Activated CD8-positive, alpha-beta T cell treated with anti-CD3 and anti-CD28 coated beads for 36 hours (primary cell): ENCODE data around the gene AMBRA1. TPM values are rescaled to one million over a fixed set of nuclear protein-coding genes. Genes with fewer than 3 reads are reported as not detected.
A peak's percentile ranks its signal among the peaks of the same experiment; 100 is the strongest.

ENCODE experiments used
- ATAC-seq: fragments of 200-7000 bp; cut with Tn5 transposase; one replicate; pipeline ENCODE4 v1.10.0; 2021; ENCODE audit warnings: mild to moderate bottlenecking, moderate library complexity
- CTCF ChIA-PET: fragments of 350-600 bp; sonication (Branson Sonifier 250); formaldehyde crosslinking; loops from one replicate; lab custom pipeline; 2021; ENCODE audit warnings: antibody characterized with exemption; lab: Charles Lee
- POLR2A ChIA-PET: fragments of 350-600 bp; sonication (Branson Sonifier 250); formaldehyde crosslinking; loops from one replicate; lab custom pipeline; 2021; ENCODE audit warnings: antibody characterized with exemption; lab: Charles Lee
- DNase-seq: peaks from one replicate; pipeline ENCODE4 v3.0.0-alpha.2; 2020
- H3K27ac Mint-ChIP-seq: one replicate; pipeline ENCODE4 v1.8.0; 2021; ENCODE audit warnings: mild to moderate bottlenecking, mixed read lengths
- H3K27me3 Mint-ChIP-seq: one replicate; pipeline ENCODE4 v1.8.0; 2021; ENCODE audit warnings: mixed read lengths
- H3K36me3 Mint-ChIP-seq: one replicate; pipeline ENCODE4 v1.8.0; 2021; ENCODE audit warnings: low read depth, mixed read lengths
- H3K4me1 Mint-ChIP-seq: one replicate; pipeline ENCODE4 v1.8.0; 2021; ENCODE audit warnings: low read depth, mixed read lengths
- H3K4me3 Mint-ChIP-seq: one replicate; pipeline ENCODE4 v1.8.0; 2021; ENCODE audit warnings: mild to moderate bottlenecking, moderate library complexity, mixed read lengths
- H3K9me3 Mint-ChIP-seq: one replicate; pipeline ENCODE4 v1.8.0; 2021; ENCODE audit warnings: mixed read lengths
- intact Hi-C: fragments of 100-400 bp; cut with micrococcal nuclease; formaldehyde crosslinking; loops from one replicate; pipeline ENCODE4 v1.10.0; 2022
- total RNA-seq, 2 experiments: library from RNA; stranded (reverse); gene quantifications; one replicate each; pipeline ENCODE4 v1.2.3, GENCODE V29; 2021
- TF ChIP-seq, protein P1 (sequence below): fragments of 200-600 bp; IDR thresholded peaks from one replicate; pipeline ENCODE4 v1.8.0; 2022; ENCODE audit warnings: antibody characterized with exemption, mild to moderate bottlenecking

AMBRA1 gene
- total RNA-seq, 2 experiments from 2014 or later = 24.0 to 24.1 TPM

GRCh38 chr11:46543564-46543963, 50.3 kb downstream of the AMBRA1 start:
- ATAC-seq = no peak
- no peaks in the 10 kb centered on the region for H3K9me3 Mint-ChIP-seq
- H3K27ac Mint-ChIP-seq = no peak overlapping the region

DNA sequence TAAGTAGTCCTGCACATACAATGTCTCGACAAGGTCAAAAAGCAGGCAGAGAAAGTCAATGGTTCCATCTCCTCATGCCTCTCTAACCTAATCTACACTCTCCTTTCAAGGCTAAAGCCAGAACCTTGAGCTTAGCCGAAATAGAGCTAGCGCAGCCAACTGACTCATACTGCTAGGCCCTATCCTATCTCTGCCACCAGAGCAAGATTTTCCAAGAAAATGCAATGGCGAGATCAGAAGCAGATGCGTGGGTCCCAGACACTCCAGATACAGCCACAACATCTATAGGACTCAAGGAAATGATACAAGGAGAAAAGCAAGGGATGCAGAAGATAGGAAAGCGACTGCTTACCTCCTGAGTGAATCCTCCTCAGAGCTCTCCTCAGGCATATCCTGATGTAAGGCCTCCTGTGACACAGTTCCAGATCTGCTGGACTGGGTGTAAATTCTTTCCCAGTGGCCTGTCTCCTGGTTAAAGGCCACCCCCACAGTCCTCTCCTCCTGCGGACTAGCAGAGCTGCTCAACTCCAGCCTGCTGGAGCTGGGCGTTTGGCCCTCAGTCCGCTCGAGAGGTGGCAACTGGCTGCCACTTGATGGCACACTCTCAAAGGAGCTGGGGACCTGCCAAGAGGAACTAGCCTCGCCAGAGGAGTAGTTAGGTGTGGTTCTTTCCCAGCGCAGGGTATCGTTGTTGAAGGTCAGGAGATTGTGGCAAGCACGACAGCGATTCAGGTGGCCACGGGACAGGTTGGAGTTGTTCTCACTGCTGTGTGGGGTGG, 52.0 kb downstream of the AMBRA1 start:
- H3K27me3 Mint-ChIP-seq = no peaks in the 10 kb centered on the region
- CTCF ChIA-PET = interaction anchor here (0.8 to 1.0 kb wide), 2 partner anchors 13 to 51 kb away, joined by 3 to 5 read pairs; no protein-coding TSS in a partner anchor

More at GRCh38 chr11:46543564-46543963, 50.3 kb downstream of the AMBRA1 start:
- POLR2A ChIA-PET = no interaction called here
- TF ChIP-seq, protein P1, sequence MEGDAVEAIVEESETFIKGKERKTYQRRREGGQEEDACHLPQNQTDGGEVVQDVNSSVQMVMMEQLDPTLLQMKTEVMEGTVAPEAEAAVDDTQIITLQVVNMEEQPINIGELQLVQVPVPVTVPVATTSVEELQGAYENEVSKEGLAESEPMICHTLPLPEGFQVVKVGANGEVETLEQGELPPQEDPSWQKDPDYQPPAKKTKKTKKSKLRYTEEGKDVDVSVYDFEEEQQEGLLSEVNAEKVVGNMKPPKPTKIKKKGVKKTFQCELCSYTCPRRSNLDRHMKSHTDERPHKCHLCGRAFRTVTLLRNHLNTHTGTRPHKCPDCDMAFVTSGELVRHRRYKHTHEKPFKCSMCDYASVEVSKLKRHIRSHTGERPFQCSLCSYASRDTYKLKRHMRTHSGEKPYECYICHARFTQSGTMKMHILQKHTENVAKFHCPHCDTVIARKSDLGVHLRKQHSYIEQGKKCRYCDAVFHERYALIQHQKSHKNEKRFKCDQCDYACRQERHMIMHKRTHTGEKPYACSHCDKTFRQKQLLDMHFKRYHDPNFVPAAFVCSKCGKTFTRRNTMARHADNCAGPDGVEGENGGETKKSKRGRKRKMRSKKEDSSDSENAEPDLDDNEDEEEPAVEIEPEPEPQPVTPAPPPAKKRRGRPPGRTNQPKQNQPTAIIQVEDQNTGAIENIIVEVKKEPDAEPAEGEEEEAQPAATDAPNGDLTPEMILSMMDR = no peak
- intact Hi-C loops = no loop called here
- CTCF ChIA-PET = interaction anchor here (0.8 to 1.7 kb wide), 3 partner anchors 14 to 55 kb away, joined by 3 to 7 read pairs (median 3); no protein-coding TSS in a partner anchor
- H3K4me3 Mint-ChIP-seq = no peak overlapping the region
- H3K27me3 Mint-ChIP-seq = no peaks in the 10 kb centered on the region
- H3K36me3 Mint-ChIP-seq = peaks cover 27% of the 10 kb centered on the region
- DNase-seq = no peak
- no peaks in the 10 kb centered on the region for H3K4me1 Mint-ChIP-seq

GRCh38 chr11:46540807-46541206, 53.0 kb downstream of the AMBRA1 start:
- Mint-ChIP-seq H3K4me3 (no peak overlapping the region), H3K36me3 (peaks cover 22% of the 10 kb centered on the region), H3K27me3 (no peaks in the 10 kb centered on the region), H3K27ac (no peak overlapping the region), H3K9me3 (no peaks in the 10 kb centered on the region), H3K4me1 (peaks cover 11% of the 10 kb centered on the region)
- ChIA-PET POLR2A (interaction anchor here (0.6 to 0.7 kb wide), 2 partner anchors 51 to 93 kb away, joined by 3 read pairs; no protein-coding TSS in a partner anchor), CTCF (no interaction called here)
- DNase-seq (no peak), ATAC-seq (no peak)
- intact Hi-C loops = no loop called here
- TF ChIP-seq, protein P1 = no peak

More for the DNA sequence above, 52.0 kb downstream of the AMBRA1 start:
- no peak overlapping the region for H3K27ac Mint-ChIP-seq
- no peaks in the 10 kb centered on the region for H3K9me3 Mint-ChIP-seq
- ATAC-seq (no peak), DNase-seq (no peak)
- POLR2A ChIA-PET = interaction anchor here (0.7 kb wide), 1 partner anchor 52 kb away, joined by 3 read pairs; no protein-coding TSS in a partner anchor
- peaks cover 25% of the 10 kb centered on the region for H3K36me3 Mint-ChIP-seq
- H3K4me3 Mint-ChIP-seq = no peak overlapping the region
- TF ChIP-seq, protein P1 = no peak
- intact Hi-C loops = no loop called here
- peaks cover 7% of the 10 kb centered on the region for H3K4me1 Mint-ChIP-seq

GRCh38 chr11:46537537-46538295, 56.1 kb downstream of the AMBRA1 start:
- peak; percentile 70 for DNase-seq
- Mint-ChIP-seq H3K27ac (peak overlapping the region; percentile 8), H3K4me1 (peaks cover 14% of the 10 kb centered on the region), H3K4me3 (no peak overlapping the region), H3K36me3 (peaks cover 7% of the 10 kb centered on the region), H3K27me3 (no peaks in the 10 kb centered on the region), H3K9me3 (no peaks in the 10 kb centered on the region)
- peak; percentile 95 for ATAC-seq
- TF ChIP-seq, protein P1 = peak; percentile 87
- POLR2A ChIA-PET = interaction anchor here (1.0 kb wide), 1 partner anchor 19 kb away, joined by 3 read pairs; no protein-coding TSS in a partner anchor
- intact Hi-C loops = loop anchor here (5.0 kb wide), 1 partner anchor 145 kb away; the partner anchor contains the start of gene CHRM4
- CTCF ChIA-PET = interaction anchor here (0.6 to 1.8 kb wide), 13 partner anchors 9 to 287 kb away, joined by 3 to 14 read pairs (median 3); no protein-coding TSS in a partner anchor
